ENCODE measurements around the gene EGFL7. TPM values are rescaled to one million over a fixed set of nuclear protein-coding genes. Genes with fewer than 3 reads are reported as not detected.

The EGFL7 gene
- total and polyA plus RNA-seq, 2 of the 13 experiments (the other 11 are each of a cell fraction or from before 2014, with no cell fraction given) = 0.20 to 5.1 TPM

- 0 out of 2 replicates have a peak, but pooled peaks have one; percentile 21 for TF ChIP-seq GATA4 (IDR thresholded peaks at IDR 0.05; ENCODE audit: borderline replicate concordance, low read depth)
- peak; percentile 89 for TF ChIP-seq HNRNPL (IDR thresholded peaks at IDR 0.05; ENCODE audit: low read depth, low read length)
- 0 out of 4 replicates have a peak, but pooled peaks of 1 of the 2 experiments have one; percentile 4 for TF ChIP-seq MAFK (conservative IDR thresholded peaks at IDR 0.05 in 1 of 2, IDR thresholded peaks at IDR 0.05 in 1 of 2; ENCODE audit: low read length in 2 of 2)
- TF ChIP-seq ARHGAP35 (CRISPR knock-in tag; IDR thresholded peaks at IDR 0.05; ENCODE audit: borderline replicate concordance) = 0 out of 2 replicates have a peak, but pooled peaks have one; percentile 10
- peak; percentile 80 for TF ChIP-seq ZNF816 (CRISPR knock-in tag; IDR thresholded peaks at IDR 0.05; ENCODE audit: borderline replicate concordance)
- no peak for TF ChIP-seq PRMT3 (CRISPR knock-in tag; IDR thresholded peaks at IDR 0.05; ENCODE audit: borderline replicate concordance, low read depth)
- TF ChIP-seq ZNF276 (CRISPR knock-in tag; IDR thresholded peaks at IDR 0.05; ENCODE audit: low read depth) = peak; percentile 17; the same call in 1 of the 2 replicates
- TF ChIP-seq HNF1B (CRISPR knock-in tag; IDR thresholded peaks at IDR 0.05) = peak; percentile 91
- peak; percentile 72 for TF ChIP-seq ZNF709 (CRISPR knock-in tag; IDR thresholded peaks at IDR 0.05)
- peak; percentile 60; the same call in 1 of the 2 replicates for TF ChIP-seq ZNF891 (CRISPR knock-in tag; IDR thresholded peaks at IDR 0.05)
- peak; percentile 72 for TF ChIP-seq MED1 (CRISPR knock-in tag; IDR thresholded peaks at IDR 0.05)
Observed at GRCh38 chr9:136644593-136645351, 17.9 kb upstream of the EGFL7 start (continued).

All from HepG2 (cell line).